Upper lobe of left lung (tissue), 6 donors: Measurements from ENCODE around the gene RASD2. TPM values are rescaled to one million over a fixed set of nuclear protein-coding genes. Genes with fewer than 3 reads are reported as not detected.

ENCODE experiments used
- ATAC-seq, 2 donors: fragments of 200-7000 bp; cut with Tn5 transposase; one replicate each; pipeline ENCODE4 v1.9.1; 2022; ENCODE audit warnings: mild to moderate bottlenecking in 2 of 2, moderate library complexity in 2 of 2; ENCODE audit not compliant: low FRiP score in 2 of 2
- DNase-seq, 2 donors: peaks; one replicate each; pipeline ENCODE4 v3.0.0-alpha.2; 2019 to 2020
- H3K27ac ChIP-seq, 4 donors: fragments of 200-600 bp; sonication (generic); one replicate each; pipeline ENCODE4 v1.5.1; 2016 to 2019
- H3K27me3 ChIP-seq, 4 donors: fragments of 200-600 bp; sonication (generic); one replicate each; pipeline ENCODE4 v1.5.1; 2017 to 2019
- H3K36me3 ChIP-seq, 4 donors: fragments of 200-600 bp; sonication (generic); one replicate each; pipeline ENCODE4 v1.5.1; 2016 to 2019
- H3K4me1 ChIP-seq, 4 donors: fragments of 200-600 bp; sonication (generic); one replicate each; pipeline ENCODE4 v1.5.1; 2018 to 2019
- H3K4me3 ChIP-seq, 4 donors: fragments of 200-600 bp; sonication (generic); one replicate each; pipeline ENCODE4 v1.5.1; 2017 to 2019; ENCODE audit warnings: mild to moderate bottlenecking in 2 of 4, moderate library complexity in 1 of 4
- H3K9me3 ChIP-seq, 4 donors: fragments of 200-600 bp; sonication (generic); one replicate each; pipeline ENCODE4 v1.5.1; 2018 to 2019
- EP300 ChIP-seq, 4 donors: sonication (generic); formaldehyde crosslinking; IDR thresholded peaks; one replicate each; pipeline ENCODE4 v1.5.1; 2017; ENCODE audit warnings: antibody characterized with exemption in 4 of 4, control low read depth in 2 of 4
- POLR2A ChIP-seq, 4 donors: fragments of 450-650 bp; IDR thresholded peaks; one replicate each; pipeline ENCODE4 v1.5.1; 2016 to 2017; ENCODE audit warnings: antibody characterized with exemption in 4 of 4, mild to moderate bottlenecking in 2 of 4
- POLR2AphosphoS5 ChIP-seq, 2 donors: sonication (generic); formaldehyde crosslinking; IDR thresholded peaks; one replicate each; pipeline ENCODE4 v1.5.1; 2017; ENCODE audit warnings: antibody characterized with exemption in 2 of 2
- WGBS, 2 donors: methylation state at CpG; one replicate each; pipeline ENCODE4 v1.1.5; 2017 to 2018; 5-methylcytosine and 5-hydroxymethylcytosine counted together
- total RNA-seq, 6 donors: library from RNA; depleted of rRNA in 4 of 6; stranded (reverse); fragments of >200 nt in 4 of 6; gene quantifications; one replicate each; pipeline versions ENCODE4 v1.1.0 to v1.2.1, GENCODE V29; 2016 to 2021
- TF ChIP-seq, protein P1 (sequence below), 6 experiments: fragments of 450-650 bp in 4 of 6; fragments of 200-600 bp in 2 of 6; sonication (generic) in 2 of 6; IDR thresholded peaks; one replicate each; pipeline ENCODE4 v1.5.1; 2016 to 2019; ENCODE audit warnings: antibody characterized with exemption in 6 of 6
- donor health status: DM: no; HTN: no; CAD: no; lungs with moderate emphysema.
- donor health status: DM: no; HTN: yes; CAD: no; lungs with severe emphysema.

RASD2 gene
- total RNA-seq, 6 donors from 2014 or later: 0.49 to 4.2 (median 1.7) TPM

DNA sequence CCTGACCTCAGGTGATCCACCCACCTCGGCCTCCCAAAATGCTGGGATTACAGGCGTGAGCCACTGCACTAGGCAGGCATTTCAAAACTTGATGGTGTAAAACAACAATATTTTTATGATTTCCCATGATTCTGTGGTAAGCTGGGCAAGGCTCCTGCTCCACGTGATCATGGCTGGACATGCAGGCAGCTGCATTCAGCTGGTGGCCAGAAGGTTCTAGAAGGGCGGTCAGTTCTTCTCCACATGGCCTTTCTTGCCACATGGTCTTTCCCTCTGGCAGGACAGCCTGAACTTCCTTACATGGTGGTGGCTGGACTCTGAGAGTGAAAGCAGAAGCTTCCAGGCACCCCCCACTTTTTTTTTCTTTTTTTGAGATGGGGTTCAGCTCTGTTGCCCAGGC lies 9.9 kb upstream of the RASD2 start:
- no peak for ATAC-seq
- WGBS, 2 donors: 79 to 96% methylated on average over 4 of the region's 4 CpGs
- no peak overlapping the region for H3K4me3 ChIP-seq

DNA sequence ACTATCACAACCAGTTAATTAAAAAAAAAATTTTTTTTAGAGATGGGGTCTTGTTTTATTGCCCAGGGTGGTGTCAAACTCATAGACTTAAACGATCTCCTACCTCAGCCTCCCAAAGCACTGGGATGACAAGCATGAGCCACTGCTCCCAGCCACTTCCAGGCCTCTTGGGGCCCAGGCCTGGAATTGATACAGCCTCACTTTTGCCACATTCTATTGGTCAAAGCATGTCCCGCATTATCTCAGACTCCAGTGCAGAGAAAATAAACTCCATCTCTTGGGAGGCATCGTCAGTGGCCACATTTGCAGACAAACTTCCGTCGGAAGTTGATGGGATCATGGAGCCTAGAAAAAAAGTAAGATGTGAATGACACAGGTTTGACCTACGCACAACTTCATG lies 9.4 kb upstream of the RASD2 start:
- no peak for TF ChIP-seq POLR2AphosphoS5 (IDR thresholded peaks at IDR 0.05)
- WGBS, 2 donors: 85 to 90% methylated on average over 6 of the region's 6 CpGs
- Histone ChIP-seq H3K27me3 (no peaks in the 10 kb centered on the region), H3K4me3 (no peak overlapping the region), H3K27ac (no peak overlapping the region), H3K4me1 (peaks cover 0 to 8% (median 4%) of the 10 kb centered on the region in 4 donors), H3K9me3 (no peaks in the 10 kb centered on the region), H3K36me3 (no peaks in the 10 kb centered on the region)
- no peak for ATAC-seq
- no peak for DNase-seq

More for the DNA sequence above, 9.9 kb upstream of the RASD2 start:
- no peaks in the 10 kb centered on the region for H3K36me3 ChIP-seq
- H3K9me3 ChIP-seq: no peaks in the 10 kb centered on the region
- TF ChIP-seq POLR2AphosphoS5 (IDR thresholded peaks at IDR 0.05): peak in 1 of 2 donors; percentile 55
- TF ChIP-seq, protein P1, sequence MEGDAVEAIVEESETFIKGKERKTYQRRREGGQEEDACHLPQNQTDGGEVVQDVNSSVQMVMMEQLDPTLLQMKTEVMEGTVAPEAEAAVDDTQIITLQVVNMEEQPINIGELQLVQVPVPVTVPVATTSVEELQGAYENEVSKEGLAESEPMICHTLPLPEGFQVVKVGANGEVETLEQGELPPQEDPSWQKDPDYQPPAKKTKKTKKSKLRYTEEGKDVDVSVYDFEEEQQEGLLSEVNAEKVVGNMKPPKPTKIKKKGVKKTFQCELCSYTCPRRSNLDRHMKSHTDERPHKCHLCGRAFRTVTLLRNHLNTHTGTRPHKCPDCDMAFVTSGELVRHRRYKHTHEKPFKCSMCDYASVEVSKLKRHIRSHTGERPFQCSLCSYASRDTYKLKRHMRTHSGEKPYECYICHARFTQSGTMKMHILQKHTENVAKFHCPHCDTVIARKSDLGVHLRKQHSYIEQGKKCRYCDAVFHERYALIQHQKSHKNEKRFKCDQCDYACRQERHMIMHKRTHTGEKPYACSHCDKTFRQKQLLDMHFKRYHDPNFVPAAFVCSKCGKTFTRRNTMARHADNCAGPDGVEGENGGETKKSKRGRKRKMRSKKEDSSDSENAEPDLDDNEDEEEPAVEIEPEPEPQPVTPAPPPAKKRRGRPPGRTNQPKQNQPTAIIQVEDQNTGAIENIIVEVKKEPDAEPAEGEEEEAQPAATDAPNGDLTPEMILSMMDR (IDR thresholded peaks at IDR 0.05): no peak
- no peak overlapping the region for H3K27ac ChIP-seq
- DNase-seq: no peak
- H3K4me1 ChIP-seq: peaks cover 0 to 3% (median under 1%) of the 10 kb centered on the region in 4 donors
- no peaks in the 10 kb centered on the region for H3K27me3 ChIP-seq

DNA sequence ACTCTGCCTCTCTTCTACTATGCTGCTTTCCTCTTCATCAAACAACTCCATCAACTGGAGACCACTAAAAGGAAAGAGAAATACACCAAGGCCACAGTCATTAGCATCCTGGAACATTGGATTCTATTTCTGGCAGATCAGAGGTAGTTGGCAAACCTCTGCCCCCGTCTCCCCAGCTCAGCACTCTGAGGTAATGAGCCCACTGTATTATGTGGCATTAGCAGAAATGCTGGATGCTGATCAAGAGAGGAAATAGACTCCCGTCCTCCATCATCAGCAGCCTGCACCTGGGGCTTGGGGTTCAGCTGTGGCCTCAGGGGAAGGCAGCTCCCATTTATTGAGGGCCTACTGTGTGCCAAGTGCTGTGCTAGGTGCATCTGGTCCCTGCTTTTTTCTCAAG lies 9.0 kb upstream of the RASD2 start:
- H3K9me3 ChIP-seq: no peaks in the 10 kb centered on the region
- DNase-seq (no peak), ATAC-seq (no peak)
- TF ChIP-seq, protein P1 (IDR thresholded peaks at IDR 0.05): no peak
- TF ChIP-seq POLR2A (IDR thresholded peaks at IDR 0.05): no peak
- no peak for TF ChIP-seq POLR2AphosphoS5 (IDR thresholded peaks at IDR 0.05)
- TF ChIP-seq EP300 (IDR thresholded peaks at IDR 0.05): no peak
- H3K27me3 ChIP-seq: no peaks in the 10 kb centered on the region
- peaks cover 0 to 9% (median 4%) of the 10 kb centered on the region in 4 donors for H3K4me1 ChIP-seq
- no peak overlapping the region for H3K27ac ChIP-seq
- 72 to 78% methylated on average over 1 to 2 of the region's 2 CpGs for WGBS, 2 donors
- H3K4me3 ChIP-seq: no peak overlapping the region
- H3K36me3 ChIP-seq: no peaks in the 10 kb centered on the region

DNA sequence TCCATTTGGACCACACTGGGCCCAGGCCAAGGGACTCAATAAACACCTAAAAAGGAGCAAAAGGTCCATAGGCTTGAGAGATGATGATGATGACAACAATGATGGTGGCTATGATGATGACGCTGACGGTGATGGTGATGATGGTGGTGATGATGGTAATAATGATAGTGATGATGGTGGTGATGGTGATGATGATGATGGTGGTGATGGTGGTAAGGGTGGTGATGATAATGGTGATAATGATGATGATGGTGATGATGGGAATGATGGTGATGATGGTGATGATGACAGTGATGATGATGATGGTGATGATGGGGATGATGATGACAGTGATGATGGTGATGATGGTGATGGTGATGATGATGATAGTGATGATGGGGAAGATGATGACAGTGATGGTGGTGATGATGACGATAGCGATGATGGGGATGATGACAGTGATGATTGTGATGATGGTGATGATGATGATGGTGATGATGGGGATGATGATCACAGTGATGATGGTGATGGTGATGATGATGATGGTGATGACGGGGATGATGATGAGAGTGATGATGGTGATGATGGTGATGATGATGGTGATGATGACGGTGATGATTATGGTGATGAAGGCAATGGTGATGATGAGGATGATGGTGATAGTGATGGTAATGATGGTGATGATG lies 7.1 kb upstream of the RASD2 start:
- no peak for ATAC-seq
- no peak overlapping the region for H3K4me3 ChIP-seq
- WGBS, 2 donors: 87 to 95% methylated on average over 6 of the region's 6 CpGs

DNA sequence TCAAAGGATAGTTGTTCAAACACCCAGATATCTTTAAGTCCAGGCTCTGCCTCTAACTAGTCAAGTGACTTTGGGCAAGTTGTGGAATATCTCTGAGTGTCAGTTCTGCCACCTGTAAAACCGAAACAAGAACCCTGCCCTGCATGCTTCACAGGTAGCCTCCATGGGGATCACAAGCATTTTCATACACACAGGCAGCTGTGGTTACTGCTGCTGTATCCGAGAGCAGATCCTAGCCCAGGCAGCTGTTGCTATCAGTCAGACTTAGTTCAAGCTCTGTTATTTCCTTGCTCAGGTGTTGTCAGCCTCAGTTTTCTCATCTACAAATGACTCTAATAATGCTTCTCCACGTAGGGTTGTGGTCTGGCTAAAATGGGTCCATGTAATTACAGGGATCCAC lies 6.5 kb upstream of the RASD2 start:
- H3K4me3 ChIP-seq: no peak overlapping the region
- ATAC-seq: no peak
- H3K27ac ChIP-seq: no peak overlapping the region
- TF ChIP-seq, protein P1 (IDR thresholded peaks at IDR 0.05): no peak
- TF ChIP-seq EP300 (IDR thresholded peaks at IDR 0.05) (no peak), POLR2A (IDR thresholded peaks at IDR 0.05) (no peak), POLR2AphosphoS5 (IDR thresholded peaks at IDR 0.05) (no peak)
- no peaks in the 10 kb centered on the region for H3K27me3 ChIP-seq
- no peaks in the 10 kb centered on the region for H3K36me3 ChIP-seq
- H3K4me1 ChIP-seq: peaks cover 0 to 9% (median 4%) of the 10 kb centered on the region in 4 donors
- no peak for DNase-seq
- WGBS, 2 donors: 60 to 90% methylated on average over 3 of the region's 3 CpGs
- H3K9me3 ChIP-seq: no peaks in the 10 kb centered on the region

More for the DNA sequence above, 7.1 kb upstream of the RASD2 start:
- H3K4me1 ChIP-seq: peaks cover 0 to 9% (median 4%) of the 10 kb centered on the region in 4 donors
- no peaks in the 10 kb centered on the region for H3K27me3 ChIP-seq
- DNase-seq: no peak
- no peaks in the 10 kb centered on the region for H3K36me3 ChIP-seq
- no peak for TF ChIP-seq POLR2A (IDR thresholded peaks at IDR 0.05)
- TF ChIP-seq POLR2AphosphoS5 (IDR thresholded peaks at IDR 0.05): no peak
- TF ChIP-seq, protein P1 (IDR thresholded peaks at IDR 0.05): no peak
- no peak for TF ChIP-seq EP300 (IDR thresholded peaks at IDR 0.05)
- H3K9me3 ChIP-seq: no peaks in the 10 kb centered on the region
- H3K27ac ChIP-seq: no peak overlapping the region
